NCI-H2196 treated with DMSO at 0.1 percent for 48 hours (cell line): ENCODE data around the gene NFE2L1.
"Not testable (repeated sequence)": the region's sequence is repeated elsewhere in the genome, so short reads cannot be mapped to it uniquely, and the experiment has no call there.

Experiments used
- DNase-seq: peaks from one replicate; lab custom pipeline; 2025; ENCODE audit not compliant: unreplicated experiment; lab: John Stamatoyannopoulos, UW

NFE2L1 gene, protein sequence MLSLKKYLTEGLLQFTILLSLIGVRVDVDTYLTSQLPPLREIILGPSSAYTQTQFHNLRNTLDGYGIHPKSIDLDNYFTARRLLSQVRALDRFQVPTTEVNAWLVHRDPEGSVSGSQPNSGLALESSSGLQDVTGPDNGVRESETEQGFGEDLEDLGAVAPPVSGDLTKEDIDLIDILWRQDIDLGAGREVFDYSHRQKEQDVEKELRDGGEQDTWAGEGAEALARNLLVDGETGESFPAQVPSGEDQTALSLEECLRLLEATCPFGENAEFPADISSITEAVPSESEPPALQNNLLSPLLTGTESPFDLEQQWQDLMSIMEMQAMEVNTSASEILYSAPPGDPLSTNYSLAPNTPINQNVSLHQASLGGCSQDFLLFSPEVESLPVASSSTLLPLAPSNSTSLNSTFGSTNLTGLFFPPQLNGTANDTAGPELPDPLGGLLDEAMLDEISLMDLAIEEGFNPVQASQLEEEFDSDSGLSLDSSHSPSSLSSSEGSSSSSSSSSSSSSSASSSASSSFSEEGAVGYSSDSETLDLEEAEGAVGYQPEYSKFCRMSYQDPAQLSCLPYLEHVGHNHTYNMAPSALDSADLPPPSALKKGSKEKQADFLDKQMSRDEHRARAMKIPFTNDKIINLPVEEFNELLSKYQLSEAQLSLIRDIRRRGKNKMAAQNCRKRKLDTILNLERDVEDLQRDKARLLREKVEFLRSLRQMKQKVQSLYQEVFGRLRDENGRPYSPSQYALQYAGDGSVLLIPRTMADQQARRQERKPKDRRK

DNA sequence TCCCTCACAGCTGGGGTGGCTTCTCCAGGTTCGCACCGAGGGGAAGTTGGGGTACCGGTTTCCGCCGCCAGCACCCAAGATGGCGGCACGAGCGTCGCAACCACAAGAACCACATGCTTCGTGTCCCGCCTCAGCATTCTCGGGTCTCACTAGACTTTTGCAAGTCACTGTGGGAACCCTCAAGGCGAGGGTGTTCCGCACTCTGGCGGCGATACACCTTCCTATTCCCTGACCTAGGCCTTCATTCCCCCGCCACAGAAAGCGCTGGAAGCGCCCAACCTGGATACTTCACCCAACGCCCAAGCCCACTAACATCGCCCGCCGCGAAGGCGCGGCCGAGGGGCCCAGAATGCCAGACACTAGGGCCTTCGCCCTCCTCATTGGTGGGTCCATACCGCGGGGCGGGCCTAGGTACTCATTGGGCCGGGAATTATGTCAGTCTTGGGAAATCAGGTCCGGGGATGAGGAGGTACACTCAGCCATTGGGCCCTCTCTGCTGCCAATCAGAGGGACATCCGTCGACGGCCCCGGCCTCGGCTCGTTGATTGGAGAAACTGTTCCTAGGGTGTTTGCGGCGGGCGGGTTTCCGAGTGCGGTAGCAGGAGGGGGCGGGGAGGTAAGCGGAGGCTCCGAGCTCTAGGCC, at the start of gene NFE2L1:
TSS of gene NFE2L1 (plus strand) at position 619 of the 643 bp plus-strand sequence. CDS start 2,760 bp downstream, outside the sequence.
- DNase-seq: peak; percentile 99

DNA sequence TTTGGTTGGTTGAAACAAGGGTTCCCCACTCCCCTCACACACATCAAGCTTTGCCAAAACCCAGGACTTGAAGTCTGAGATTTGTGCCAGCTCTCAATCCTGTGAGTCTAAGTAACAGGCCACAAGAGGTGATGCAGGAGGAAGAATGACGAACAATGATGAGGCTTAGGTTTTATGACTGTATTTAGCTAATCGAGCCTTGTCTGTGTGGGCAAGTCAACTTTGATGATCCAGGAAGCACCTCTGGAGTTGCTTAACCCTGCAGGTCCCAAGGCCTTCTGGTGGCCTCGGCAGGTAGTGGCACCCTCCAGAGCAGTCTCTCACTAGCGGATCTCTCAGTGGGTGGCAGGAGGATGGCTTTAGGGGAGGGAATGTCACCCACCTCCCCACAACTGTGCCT, 48.6 kb upstream of the NFE2L1 start:
- DNase-seq: no peak

DNA sequence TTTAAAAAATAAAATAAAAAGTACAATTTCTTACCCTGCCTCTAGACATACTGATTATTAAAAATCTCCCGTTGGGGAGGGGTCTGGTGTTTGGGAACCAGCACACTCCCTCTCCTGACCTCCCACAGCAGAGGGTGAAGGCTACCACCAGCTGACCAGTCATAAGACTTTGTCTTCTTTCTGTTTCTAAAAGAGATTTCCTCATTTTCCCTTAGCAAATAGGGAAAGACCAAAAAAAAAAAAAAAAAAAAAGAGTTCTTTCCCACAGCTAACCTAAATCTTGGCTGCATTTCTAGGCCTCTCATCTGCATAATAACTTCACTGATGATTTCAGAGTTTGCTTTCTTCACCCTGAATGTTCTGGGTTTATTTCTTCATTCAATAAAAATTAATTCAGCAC, 47.0 kb upstream of the NFE2L1 start:
- DNase-seq: no peak

DNA sequence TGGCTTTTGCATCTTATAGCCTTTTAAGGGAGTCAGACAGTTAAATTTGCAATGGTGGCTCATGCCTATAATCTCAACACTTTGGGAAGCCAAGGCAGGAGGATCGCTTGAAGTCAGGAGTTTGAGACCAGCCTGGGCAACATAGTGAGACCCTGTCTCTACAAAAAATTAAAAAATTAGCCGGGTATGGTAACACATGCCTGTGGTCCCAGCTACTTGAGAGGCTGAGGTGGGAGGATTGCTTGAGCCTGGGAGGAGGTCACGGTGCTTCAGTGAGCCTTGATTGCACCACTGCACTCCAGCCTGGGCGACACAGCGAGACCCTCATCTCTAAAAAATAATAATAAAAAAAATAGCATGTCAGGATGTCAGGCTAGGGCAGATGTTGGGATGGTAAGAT, 46.5 kb upstream of the NFE2L1 start:
- not testable (repeated sequence) for DNase-seq

DNA sequence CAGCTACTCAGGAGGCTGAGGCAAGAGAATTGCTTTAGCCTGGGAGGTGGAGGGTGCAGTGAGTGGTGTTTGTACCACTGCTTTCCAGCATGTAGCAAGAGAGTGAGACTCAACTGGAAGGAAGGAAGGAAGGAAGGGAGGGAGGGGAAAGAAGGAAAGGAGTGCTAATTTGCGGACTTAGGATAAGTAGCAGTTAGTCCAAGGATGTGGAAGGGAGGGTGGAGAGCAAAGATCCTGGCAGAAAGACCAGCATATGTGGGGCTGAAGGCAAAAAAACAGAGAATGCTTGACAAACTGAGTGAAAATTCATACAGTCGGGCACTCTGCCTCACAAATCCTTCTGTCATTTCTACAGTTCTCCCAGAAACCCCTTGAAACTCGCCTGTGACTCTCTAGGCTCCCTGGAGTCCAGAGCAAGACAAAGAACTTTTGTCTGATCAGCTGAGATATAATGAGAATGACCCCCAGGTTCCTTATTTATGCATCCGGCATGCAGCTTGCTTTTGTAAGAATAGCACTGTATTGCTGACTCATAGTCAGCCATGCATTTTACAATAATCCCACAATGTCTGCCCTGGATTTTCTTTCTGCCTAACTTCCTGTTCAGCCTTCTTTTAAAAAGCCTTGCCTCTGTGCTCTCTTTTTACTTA, 45.8 kb upstream of the NFE2L1 start:
- no peak for DNase-seq

DNA sequence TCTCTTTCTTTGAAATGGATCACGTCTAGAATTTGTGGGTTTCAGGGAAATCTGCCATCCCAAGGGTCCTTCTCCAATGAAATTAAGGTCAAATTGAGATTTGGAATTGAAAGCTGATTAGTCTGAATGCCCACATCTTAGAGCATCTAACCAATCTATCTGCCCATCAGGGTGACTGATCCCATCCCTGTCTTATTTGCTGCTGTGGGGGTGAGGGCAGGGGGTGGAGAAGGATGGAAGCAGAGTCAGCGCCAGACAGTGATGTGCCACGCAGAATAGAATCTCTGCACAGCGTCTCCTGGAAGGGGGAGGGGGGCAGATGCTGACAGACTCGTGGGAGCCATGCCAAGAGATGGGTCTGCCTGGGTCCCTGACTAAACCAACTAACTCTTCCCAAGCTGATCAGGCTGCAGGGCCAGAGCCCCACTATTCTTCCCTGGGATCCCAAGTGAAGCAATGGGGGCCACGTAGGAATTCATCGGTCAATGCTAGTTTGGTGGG, 45.2 kb upstream of the NFE2L1 start:
- no peak for DNase-seq

DNA sequence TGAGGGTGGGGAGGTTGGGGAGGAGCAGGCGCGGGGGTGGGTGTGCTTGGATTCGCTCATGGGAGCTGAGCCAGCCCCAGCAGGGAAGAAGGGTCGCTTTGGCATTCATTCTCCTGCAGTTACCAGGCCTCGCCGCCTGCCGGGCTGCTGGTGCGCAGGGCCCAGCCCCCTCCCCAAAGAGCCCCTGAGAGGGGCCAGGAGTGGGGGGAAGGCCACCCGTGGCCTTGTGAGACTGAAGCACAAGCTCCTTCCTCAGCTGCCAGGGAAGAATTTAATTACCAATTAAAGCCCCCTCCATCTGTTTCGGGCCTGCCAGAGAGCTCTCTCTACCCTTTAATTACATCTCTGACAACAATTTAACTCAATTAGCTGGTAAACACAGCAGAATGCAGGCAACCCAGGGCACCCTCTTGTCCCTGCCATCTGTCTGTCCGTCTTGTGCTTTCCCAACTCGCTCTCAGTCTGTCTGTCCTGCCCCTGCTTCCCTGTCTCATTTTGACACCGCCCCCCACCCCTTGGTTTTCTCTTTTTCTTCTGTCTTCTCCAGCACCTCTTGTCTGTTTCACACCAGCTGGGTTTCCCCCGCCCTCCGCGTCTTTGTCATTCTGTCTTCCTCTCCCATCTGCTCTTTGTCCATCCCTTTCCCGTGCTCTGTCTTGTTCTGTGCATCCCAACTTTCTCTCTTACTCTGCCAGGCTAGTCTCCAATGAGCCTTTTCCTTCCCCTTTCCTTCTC, 44.6 kb upstream of the NFE2L1 start:
- no peak for DNase-seq

DNA sequence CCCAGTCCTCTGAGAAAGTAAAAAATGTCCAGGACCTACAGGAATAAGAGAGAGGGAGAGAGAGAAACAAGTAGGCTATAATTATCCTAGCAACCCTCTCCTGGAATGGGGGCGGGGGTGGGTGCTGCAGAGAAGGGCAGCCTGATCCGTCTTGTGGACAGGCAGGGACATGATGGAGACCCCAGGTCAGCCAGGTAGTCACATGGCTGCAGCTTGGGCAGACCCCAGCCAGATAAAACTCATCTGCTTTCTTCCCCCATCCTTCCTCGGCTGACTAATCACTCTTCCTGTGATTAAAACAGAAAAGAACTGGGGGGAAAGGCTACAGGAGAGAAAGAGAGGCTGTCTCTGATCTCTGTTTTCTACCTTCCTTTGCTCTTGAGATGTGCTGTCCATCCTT, 43.2 kb upstream of the NFE2L1 start:
- DNase-seq: no peak

DNA sequence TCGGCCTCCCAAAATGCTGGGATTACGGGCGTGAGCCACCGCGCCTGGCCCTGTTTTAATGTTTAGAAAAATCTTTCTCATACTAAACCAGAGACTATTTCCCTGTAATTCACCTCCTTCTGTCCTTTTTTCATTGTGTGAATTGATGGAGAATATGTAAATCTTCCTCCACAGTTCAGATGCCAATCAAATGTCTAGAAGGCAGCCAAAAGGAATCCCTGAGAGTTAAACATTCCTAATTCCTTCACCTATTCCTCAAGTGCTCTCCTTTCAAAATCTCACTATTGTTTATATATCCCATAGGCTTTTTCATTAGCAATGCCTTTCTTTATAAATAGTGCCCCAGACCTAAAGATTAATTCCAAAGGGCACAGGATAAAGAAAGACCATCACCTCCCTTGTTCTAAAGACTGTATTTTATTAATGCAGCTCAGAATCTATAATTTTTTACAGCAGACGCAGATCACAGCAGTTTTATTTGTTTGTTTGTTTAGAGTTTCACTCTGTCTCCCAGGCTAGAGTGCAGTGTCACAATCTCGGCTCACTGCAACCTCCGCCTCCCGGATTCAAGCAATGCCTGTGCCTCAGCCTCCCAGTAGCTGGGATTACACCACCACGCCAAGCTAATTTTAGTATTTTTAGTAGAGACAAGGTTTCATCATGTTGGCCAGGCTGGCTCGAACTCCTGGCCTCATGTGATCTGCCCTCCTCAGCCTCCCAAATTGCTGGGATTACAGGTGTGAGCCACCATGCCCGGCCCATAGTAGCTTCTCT, 41.0 kb upstream of the NFE2L1 start:
- no peak for DNase-seq

DNA sequence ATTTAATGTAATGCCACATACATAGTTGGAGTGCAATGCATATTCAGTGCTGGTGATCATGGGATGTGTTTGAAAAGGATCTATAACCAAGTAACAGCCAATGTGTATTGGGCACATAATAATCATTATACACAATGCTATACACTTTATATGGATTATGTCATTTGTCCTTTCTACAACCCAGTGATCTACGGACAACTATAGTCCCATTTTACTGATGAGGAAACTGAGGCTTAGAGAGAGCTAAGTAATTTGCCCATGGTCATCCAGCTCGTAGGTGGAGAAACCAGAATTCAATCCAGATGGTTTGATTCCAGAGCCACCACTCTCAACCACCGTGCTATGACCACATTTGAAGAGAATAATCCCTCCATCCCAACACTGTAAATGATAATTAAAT, 38.0 kb upstream of the NFE2L1 start:
- no peak for DNase-seq

DNA sequence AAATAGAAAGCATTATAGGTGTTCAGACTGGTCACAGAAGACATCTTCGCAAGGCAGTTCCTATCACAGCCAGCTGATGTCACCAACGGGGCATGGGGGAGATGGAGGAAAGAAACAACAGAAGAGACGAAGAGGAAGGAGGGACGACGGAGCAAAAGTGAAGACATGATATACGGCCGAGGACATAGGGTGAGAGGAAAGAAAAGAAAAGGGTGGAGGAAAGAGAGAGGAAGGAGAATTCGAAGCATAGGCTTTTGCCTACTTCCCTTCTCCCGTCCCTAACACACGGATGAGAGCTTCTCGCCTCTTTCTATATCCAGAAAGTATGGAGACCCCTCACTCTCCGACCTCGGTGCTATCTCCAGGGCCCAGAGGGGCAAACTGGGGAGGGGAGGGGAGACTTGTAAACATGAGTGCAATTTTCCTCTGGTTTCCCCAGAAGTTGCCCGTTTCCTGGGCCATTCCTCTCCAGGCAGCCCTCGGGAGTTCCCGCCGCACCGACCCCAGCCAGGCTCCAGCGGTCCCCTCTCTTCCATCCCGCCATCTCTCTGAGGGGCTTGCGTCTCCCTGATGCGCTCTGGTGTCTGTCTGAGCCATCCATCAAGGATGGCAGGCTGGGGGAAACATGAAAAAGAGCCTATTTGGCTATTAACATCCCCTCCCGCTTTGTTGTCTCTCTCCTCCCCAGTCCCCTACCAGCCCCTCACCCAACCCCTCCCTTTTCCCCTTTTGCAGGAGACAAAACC, 36.6 kb upstream of the NFE2L1 start:
- peak; percentile 44 for DNase-seq

DNA sequence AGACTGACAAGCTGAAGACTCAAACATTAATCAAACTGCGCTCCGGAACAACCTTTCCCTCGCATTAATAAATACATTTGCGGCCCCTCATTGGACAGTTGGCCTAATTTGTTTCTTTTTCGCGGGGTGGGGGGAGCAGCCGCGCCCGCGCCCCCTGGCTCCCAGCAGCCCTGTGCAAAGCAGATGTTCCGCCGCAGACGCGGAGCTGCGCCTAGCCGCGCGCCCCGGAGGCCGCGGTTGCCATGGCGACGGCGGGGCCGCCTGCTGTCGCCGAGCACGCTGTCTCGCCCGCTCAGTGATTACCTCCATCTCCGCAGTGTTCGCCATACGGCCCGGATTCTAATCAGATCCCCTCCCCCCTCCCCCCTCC, 36.0 kb upstream of the NFE2L1 start:
- DNase-seq: peak; percentile 34

DNA sequence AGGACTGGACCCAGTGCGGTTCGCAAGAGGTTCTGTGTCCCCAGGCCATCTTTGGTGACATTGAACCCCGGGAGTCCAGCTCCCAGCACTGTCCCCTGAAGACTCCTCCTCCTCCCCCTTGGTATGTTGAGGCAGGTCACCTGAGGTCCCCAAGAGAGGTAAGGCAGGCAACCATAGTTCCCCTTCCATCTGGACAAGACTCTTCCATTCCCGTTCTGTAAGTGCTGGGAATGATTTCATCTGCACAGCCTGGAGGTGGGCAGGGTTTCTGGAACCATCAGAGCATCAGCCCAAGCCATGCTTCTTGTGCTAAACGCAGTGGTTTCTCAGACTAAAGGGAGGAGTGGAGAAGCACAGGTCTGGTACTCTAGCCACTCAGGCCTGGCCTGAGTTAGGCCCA, 35.5 kb upstream of the NFE2L1 start:
- DNase-seq: no peak

DNA sequence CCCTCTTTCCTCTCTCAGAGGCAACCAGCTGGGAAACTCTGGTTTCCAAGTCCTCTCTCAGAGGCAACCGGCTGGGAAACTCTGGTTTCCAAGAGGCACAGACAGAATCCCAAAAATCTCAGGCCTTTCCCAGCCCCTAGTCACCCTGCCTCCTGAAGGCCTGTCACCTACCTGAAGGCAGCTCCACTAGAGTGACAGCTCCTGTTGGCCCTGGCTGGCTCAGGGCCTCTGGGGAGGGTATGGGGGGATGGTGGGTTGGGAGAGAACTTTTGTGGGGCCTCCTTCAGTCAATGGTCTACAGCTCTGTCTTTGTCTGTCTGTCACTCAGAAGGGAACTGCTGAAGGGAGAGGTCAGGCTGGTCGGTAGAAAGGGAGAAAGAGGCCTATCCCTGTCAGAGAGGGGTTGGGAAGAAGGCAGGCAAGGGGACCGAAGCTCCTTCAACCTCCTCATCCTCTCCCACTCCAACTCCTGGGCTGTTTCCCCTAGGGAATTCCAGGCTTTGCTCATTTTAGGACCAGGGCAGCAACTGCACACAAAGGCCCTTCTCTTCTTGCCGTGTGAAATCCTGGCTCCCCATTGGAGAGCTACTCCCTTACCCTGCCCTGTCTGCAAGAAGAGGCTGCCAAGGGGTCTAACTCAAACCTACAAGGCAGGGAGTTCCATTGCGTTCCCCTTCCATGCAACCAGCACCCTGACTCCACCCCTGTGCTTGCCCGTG, 34.1 kb upstream of the NFE2L1 start:
- no peak for DNase-seq

DNA sequence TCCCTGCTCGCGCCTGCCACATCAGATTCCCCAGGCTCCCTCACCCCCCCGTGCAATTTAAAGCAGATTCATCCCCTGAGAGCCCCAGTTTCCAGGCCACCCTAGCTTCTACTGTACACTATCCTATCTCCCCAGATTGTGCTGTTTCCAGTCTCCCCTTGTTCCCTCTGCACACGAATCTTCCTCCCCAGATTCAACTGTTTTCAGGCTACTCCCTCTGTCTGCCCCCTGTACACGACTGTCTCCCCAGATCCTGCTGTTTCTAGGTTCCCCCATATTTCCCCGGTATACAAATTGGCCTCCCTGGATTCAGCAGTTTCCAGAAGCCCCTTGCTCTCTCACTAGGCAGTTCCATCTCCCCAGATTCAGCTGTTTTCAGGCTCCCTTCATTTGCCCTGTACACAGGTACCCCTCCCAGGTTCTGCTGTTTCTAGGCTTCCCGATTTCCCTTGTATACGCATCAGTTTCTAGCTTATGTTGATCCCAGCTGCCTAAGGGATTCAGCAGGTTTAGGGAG, 33.5 kb upstream of the NFE2L1 start:
- no peak for DNase-seq

DNA sequence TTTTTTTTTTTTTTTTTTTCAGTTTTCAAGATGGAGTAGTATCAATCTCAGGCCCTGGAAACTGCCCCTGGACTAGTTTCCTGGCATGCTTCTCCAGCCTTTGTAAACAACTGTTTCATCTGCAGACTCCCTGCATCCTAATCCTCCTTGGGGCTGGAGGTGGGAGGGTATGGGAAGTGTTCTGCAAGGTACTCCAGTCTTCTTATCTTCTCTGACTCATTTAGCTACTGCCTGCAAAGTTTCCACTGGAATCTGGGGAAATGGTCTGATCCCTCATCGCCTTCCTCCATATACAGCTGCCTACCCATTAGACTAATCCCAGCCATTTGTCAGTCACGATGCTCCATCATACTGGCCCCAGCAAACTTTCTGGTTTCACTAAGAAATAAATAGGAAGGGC, 32.0 kb upstream of the NFE2L1 start:
- no peak for DNase-seq

DNA sequence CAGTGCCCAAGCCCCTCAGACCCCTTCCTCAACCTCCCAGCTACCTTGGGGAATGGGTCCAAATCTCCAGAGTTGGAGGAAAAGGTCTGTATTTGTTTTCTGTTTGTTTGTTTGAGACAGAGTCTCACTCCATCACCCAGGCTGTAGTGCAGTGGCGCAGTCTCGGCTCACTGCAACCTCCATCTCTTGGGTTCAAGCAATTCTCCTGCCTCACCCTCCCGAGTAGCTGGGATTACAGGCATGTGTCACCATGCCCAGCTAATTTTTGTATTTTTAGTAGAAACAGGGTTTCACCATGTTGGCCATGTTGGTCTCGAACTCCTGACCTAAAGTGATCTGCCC, 30.4 kb upstream of the NFE2L1 start:
- not testable (repeated sequence) for DNase-seq

DNA sequence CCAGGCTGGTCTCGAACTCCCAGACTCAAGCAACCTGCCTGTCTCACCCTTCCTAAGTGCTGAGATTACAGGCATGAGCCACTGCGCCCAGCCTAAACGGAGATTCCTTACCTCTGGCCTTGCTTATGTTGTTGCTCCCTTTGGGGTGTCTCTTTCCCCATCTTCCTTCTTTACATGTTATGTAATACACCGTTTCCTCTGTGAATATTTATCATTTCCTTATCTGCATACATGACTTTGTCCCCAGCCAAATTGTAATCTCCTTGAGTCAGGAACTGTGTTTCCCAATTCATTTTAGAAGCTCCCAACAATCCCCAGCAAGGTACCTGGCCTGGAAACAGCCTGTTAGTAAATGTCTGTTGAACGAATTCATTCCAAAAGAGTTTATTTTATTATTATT, 26.2 kb upstream of the NFE2L1 start:
- no peak for DNase-seq
